K562 (cell line): Measurements from ENCODE around the gene CERCAM. TPM values are rescaled to one million over a fixed set of nuclear protein-coding genes. Genes with fewer than 3 reads are reported as not detected.

Experiments used
- CAMTA2 ChIP-seq: fragments of 250-450 bp; sonication (Bioruptor Pico); conservative IDR thresholded peaks from 2 replicates; pipeline ENCODE4 v1.5.1; 2022
- DDX20 ChIP-seq: fragments of 450-650 bp; IDR thresholded peaks from 2 replicates; pipeline ENCODE4 v1.6.1; 2016; ENCODE audit warnings: missing genetic modification characterization, low read depth, mild to moderate bottlenecking, missing compliant biosample characterization, moderate library complexity
- DIDO1 ChIP-seq: fragments of 450-650 bp; IDR thresholded peaks from 2 replicates; pipeline ENCODE4 v1.6.1; 2016; ENCODE audit warnings: low read depth, missing biosample characterization, missing genetic modification characterization
- E2F8 ChIP-seq: fragments of 450-650 bp; IDR thresholded peaks from 2 replicates; pipeline ENCODE4 v1.7.1; 2018; ENCODE audit warnings: mild to moderate bottlenecking, low read depth; ENCODE audit not compliant: partially characterized antibody
- ID3 ChIP-seq, 2 experiments: fragments of 250-450 bp in 1 of 2; fragments of 450-650 bp in 1 of 2; sonication (Bioruptor Pico) in 1 of 2; IDR thresholded peaks; 2 replicates each; pipeline versions ENCODE4 v1.6.1 to v1.8.0; 2016 to 2021; ENCODE audit warnings: mild to moderate bottlenecking in 2 of 2, moderate library complexity in 2 of 2, missing compliant biosample characterization in 1 of 2, missing genetic modification characterization in 1 of 2
- MIER1 ChIP-seq: fragments of 450-650 bp; IDR thresholded peaks from 2 replicates; pipeline ENCODE4 v1.6.1; 2016; ENCODE audit warnings: antibody characterized with exemption, mild to moderate bottlenecking, low read depth
- RERE ChIP-seq: sonication (generic); formaldehyde crosslinking; IDR thresholded peaks from 2 replicates; pipeline ENCODE4 v1.8.0; 2023; ENCODE audit warnings: missing genetic modification reagents, mild to moderate bottlenecking, borderline replicate concordance
- TSC22D4 ChIP-seq: fragments of 450-650 bp; IDR thresholded peaks from 2 replicates; pipeline ENCODE4 v1.6.1; 2016; ENCODE audit warnings: missing genetic modification characterization, missing biosample characterization, control low read depth
- ZNF431 ChIP-seq: sonication (generic); formaldehyde crosslinking; IDR thresholded peaks from 2 replicates; pipeline ENCODE4 v1.8.0; 2022; ENCODE audit warnings: mild to moderate bottlenecking, missing genetic modification reagents
- ZNF592 ChIP-seq: fragments of 450-650 bp; IDR thresholded peaks from 2 replicates; pipeline ENCODE4 v1.6.1; 2017; ENCODE audit warnings: antibody characterized with exemption, mild to moderate bottlenecking
- polyA plus RNA-seq, 8 experiments: library from polyadenylated mRNA; depleted of rRNA in 4 of 8; stranded (reverse) in 5 of 8; unstranded in 3 of 8; fragments of >200 nt; fragmentation: Nextera tagmentation in 2 of 8; fragmentation: Illumina TruSeq in 1 of 8; extraction: Ambion mirVana in 2 of 8; extraction: Trizol in 1 of 8; gene quantifications; 2 replicates each; pipeline versions ENCODE4 v1.2.1 to v1.2.3, GENCODE V29; 2011 to 2014; ENCODE audit warnings: inconsistent platforms in 1 of 8, missing spikeins in 1 of 8
- total RNA-seq, 7 experiments: library from RNA; depleted of rRNA in 6 of 7; stranded (reverse); fragments of >200 nt in 6 of 7; fragmentation: Illumina TruSeq in 2 of 7; extraction: Trizol in 2 of 7; gene quantifications; 2 replicates each; pipeline versions ENCODE4 v1.2.1 to v1.2.3, GENCODE V29; 2011 to 2021; ENCODE audit warnings: low replicate concordance in 1 of 7

CERCAM gene
- total and polyA plus RNA-seq, 9 of the 15 experiments (the other 6 are each of a cell fraction or from before 2014, with no cell fraction given), result 0.75 to 24.0 (median 18.0) TPM

GRCh38 chr9:128455849-128456612 is 35.4 kb downstream of the CERCAM start, which contains the start of gene ODF2 (continued):
- TF ChIP-seq ID3 (CRISPR knock-in tag; IDR thresholded peaks at IDR 0.05) (no peak), ID3 (tag; IDR thresholded peaks at IDR 0.05) (no peak), DIDO1 (tag) (no peak), RERE (CRISPR knock-in tag) (no peak), DDX20 (no peak), MIER1 (no peak), ZNF592 (no peak), ZNF431 (CRISPR knock-in tag) (no peak), TSC22D4 (tag) (no peak), CAMTA2 (no peak), E2F8 (no peak)
